ENCODE results near the gene OTOF. TPM values are rescaled to one million over a fixed set of nuclear protein-coding genes. Genes with fewer than 3 reads are reported as not detected.

OTOF gene
- total and polyA plus RNA-seq, 2 of the 13 experiments (the other 11 are each of a cell fraction or from before 2014, with no cell fraction given), result 0.04 TPM; not detected in 1

GRCh38 chr2:26461601-26462023 is 16.3 kb downstream of the OTOF start:
- Histone ChIP-seq H2AFZ (ENCODE audit: low read length) (no peak overlapping the region), H4K20me1 (ENCODE audit: insufficient read depth, low read length) (no peaks in the 10 kb centered on the region), H3K79me2 (ENCODE audit: insufficient read depth, low read length) (no peaks in the 10 kb centered on the region), H3K4me3 (replicated peaks in 1 of 3; ENCODE audit: insufficient read depth in 1 of 3, low read depth in 2 of 3, low read length in 3 of 3) (no peak overlapping the region), H3K9ac (ENCODE audit: insufficient read depth, low read depth, low read length) (no peak overlapping the region), H3K4me2 (ENCODE audit: low read depth, low read length) (no peak overlapping the region), H3K27me3 (ENCODE audit: control insufficient read depth in 1 of 2, insufficient read depth in 2 of 2, low read length in 2 of 2) (no peaks in the 10 kb centered on the region), H3K27ac (ENCODE audit: extremely low read length, insufficient read depth, low read length) (no peak overlapping the region), H3K9me3 (ENCODE audit: low read length) (no peaks in the 10 kb centered on the region), H3K36me3 (replicated peaks in 1 of 2; ENCODE audit: control insufficient read depth in 1 of 2, insufficient read depth in 2 of 2, low read length in 2 of 2) (no peaks in the 10 kb centered on the region), H3K4me1 (ENCODE audit: insufficient read depth, low read length) (peaks cover 44% of the 10 kb centered on the region)
- TF ChIP-seq ZSCAN12 (CRISPR knock-in tag; IDR thresholded peaks at IDR 0.05) (no peak), TAF1 (CRISPR knock-in tag; IDR thresholded peaks at IDR 0.05) (no peak), NKX3-1 (CRISPR knock-in tag; IDR thresholded peaks at IDR 0.05) (no peak), ZNF605 (CRISPR knock-in tag; IDR thresholded peaks at IDR 0.05) (no peak)
- intact Hi-C loops (cut with micrococcal nuclease; ENCODE audit: unreplicated experiment) (loop anchor here (10.0 kb wide), 1 partner anchor 507 kb away; no protein-coding TSS in a partner anchor), in situ Hi-C loops (cut with HindIII; ENCODE audit: extremely low pct_ligation_motif_present, low pct_unique_long_range_greater_than_20kb) (loop anchor here (10.0 kb wide), 1 partner anchor 227 kb away; no protein-coding TSS in a partner anchor)
- CTCF ChIA-PET (ENCODE audit: low intra/inter-chr PET ratio, low total read pairs), result no interaction called here
- FAIRE-seq (no peak), DNase-seq (ENCODE audit: low spot score) (no peak), ATAC-seq (no peak)
- 76% methylated on average over 19 of the region's 19 CpGs for WGBS (ENCODE audit: low lambda C conversion rate)
- POLR2A ChIA-PET, result no interaction called here
- BruUV-seq (replicated peaks), result no TSS peak

DNA sequence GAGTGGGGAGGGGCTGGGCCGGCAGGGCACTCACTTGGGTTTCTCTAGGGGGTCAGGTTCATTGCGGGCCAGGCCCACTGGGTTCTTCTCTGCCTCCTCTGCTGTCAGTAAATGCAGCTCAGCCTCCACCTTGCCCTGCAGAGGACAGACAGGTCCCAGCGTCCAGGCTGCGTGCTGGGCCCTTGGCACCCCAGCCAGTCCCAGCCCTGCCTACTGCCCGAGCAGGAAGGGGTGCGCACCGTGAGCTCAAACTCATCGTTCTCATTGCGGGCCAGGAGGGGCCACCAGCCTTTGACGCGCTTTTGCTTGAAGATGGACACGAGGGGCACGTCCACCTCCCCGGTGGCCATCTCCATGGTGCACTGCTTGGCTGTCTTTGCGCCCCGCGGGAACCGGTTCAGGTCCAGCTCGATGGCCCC is 17.3 kb downstream of the OTOF start:
- Histone ChIP-seq H3K27me3 (ENCODE audit: control insufficient read depth in 1 of 2, insufficient read depth in 2 of 2, low read length in 2 of 2) (no peaks in the 10 kb centered on the region), H3K27ac (ENCODE audit: extremely low read length, insufficient read depth, low read length) (no peak overlapping the region), H3K4me2 (ENCODE audit: low read depth, low read length) (no peak overlapping the region), H3K4me3 (replicated peaks in 1 of 3; ENCODE audit: insufficient read depth in 1 of 3, low read depth in 2 of 3, low read length in 3 of 3) (no peak overlapping the region), H3K9me3 (ENCODE audit: low read length) (no peaks in the 10 kb centered on the region), H3K9ac (ENCODE audit: insufficient read depth, low read depth, low read length) (no peak overlapping the region), H3K36me3 (replicated peaks in 1 of 2; ENCODE audit: control insufficient read depth in 1 of 2, insufficient read depth in 2 of 2, low read length in 2 of 2) (no peaks in the 10 kb centered on the region), H2AFZ (ENCODE audit: low read length) (no peak overlapping the region), H3K79me2 (ENCODE audit: insufficient read depth, low read length) (no peaks in the 10 kb centered on the region), H4K20me1 (ENCODE audit: insufficient read depth, low read length) (no peaks in the 10 kb centered on the region), H3K4me1 (ENCODE audit: insufficient read depth, low read length) (peaks cover 54% of the 10 kb centered on the region)
- in situ Hi-C loops (cut with HindIII; ENCODE audit: extremely low pct_ligation_motif_present, low pct_unique_long_range_greater_than_20kb) (loop anchor here (10.0 kb wide), 1 partner anchor 226 kb away; no protein-coding TSS in a partner anchor), intact Hi-C loops (cut with micrococcal nuclease; ENCODE audit: unreplicated experiment) (loop anchor here (10.0 kb wide), 1 partner anchor 506 kb away; no protein-coding TSS in a partner anchor)
- DNase-seq (ENCODE audit: low spot score), result no peak
- POLR2A ChIA-PET, result interaction anchor here (1.0 to 6.2 kb wide), 2 partner anchors 28 to 115 kb away, joined by 3 to 52 read pairs; partner anchors contain the start of genes ADGRF3 and SELENOI
- WGBS (ENCODE audit: low lambda C conversion rate), result 89% methylated on average over 8 of the region's 19 CpGs
- no peak for ATAC-seq
- CTCF ChIA-PET (ENCODE audit: low intra/inter-chr PET ratio, low total read pairs), result no interaction called here
- 0 out of 2 replicates have a peak, but pooled peaks have one; percentile 14 for TF ChIP-seq DR1 (CRISPR knock-in tag; IDR thresholded peaks at IDR 0.05)
- no peak for TF ChIP-seq SETDB1 (CRISPR knock-in tag; IDR thresholded peaks at IDR 0.05; ENCODE audit: borderline replicate concordance)
- BruUV-seq (replicated peaks), result no TSS peak
- FAIRE-seq, result no peak

Measured in HepG2 (cell line).